Measurements from ENCODE around the gene DDAH2.
A peak's percentile ranks its signal among the peaks of the same experiment; 100 is the strongest.

Gene DDAH2

GRCh38 chr6:31701666-31702404 lies 27.3 kb downstream of the DDAH2 start:
- peak; percentile 51 for DNase-seq
- Histone ChIP-seq H3K27me3 (no peaks in the 10 kb centered on the region), H3K36me3 (no peaks in the 10 kb centered on the region; the same call in 1 of the 2 replicates), H3K9me3 (no peaks in the 10 kb centered on the region), H3K4me3 (ENCODE audit: low read depth, low read length) (peak overlapping the region; percentile 97), H3K4me1 (no peaks in the 10 kb centered on the region)
- no peak for TF ChIP-seq CTCF (IDR thresholded peaks at IDR 0.05; ENCODE audit: low read depth, low read length)

- no peak for DNase-seq
- TF ChIP-seq CTCF (IDR thresholded peaks at IDR 0.05; ENCODE audit: low read depth, low read length), result no peak
- Histone ChIP-seq H3K9me3 (no peaks in the 10 kb centered on the region), H3K4me1 (no peaks in the 10 kb centered on the region), H3K36me3 (no peaks in the 10 kb centered on the region; the same call in none of the 2 replicates), H3K4me3 (ENCODE audit: low read depth, low read length) (no peak overlapping the region), H3K27me3 (no peaks in the 10 kb centered on the region)
These were observed 28.2 kb downstream of the DDAH2 start for GRCh38 chr6:31700740-31701401.

- H3K27me3 ChIP-seq, result no peaks in the 10 kb centered on the region
- DNase-seq, result no peak
- H3K4me3 ChIP-seq (ENCODE audit: low read depth, low read length), result no peak overlapping the region
- H3K4me1 ChIP-seq, result no peaks in the 10 kb centered on the region
- no peak for TF ChIP-seq CTCF (IDR thresholded peaks at IDR 0.05; ENCODE audit: low read depth, low read length)
- no peaks in the 10 kb centered on the region for H3K9me3 ChIP-seq
- no peaks in the 10 kb centered on the region; the same call in none of the 2 replicates for H3K36me3 ChIP-seq
These were observed 31.5 kb downstream of the DDAH2 start for GRCh38 chr6:31697555-31697954.

- DNase-seq, result no peak
- Histone ChIP-seq H3K4me1 (no peaks in the 10 kb centered on the region), H3K9me3 (no peaks in the 10 kb centered on the region), H3K4me3 (ENCODE audit: low read depth, low read length) (no peak overlapping the region), H3K36me3 (no peaks in the 10 kb centered on the region; the same call in none of the 2 replicates), H3K27me3 (no peaks in the 10 kb centered on the region)
- TF ChIP-seq CTCF (IDR thresholded peaks at IDR 0.05; ENCODE audit: low read depth, low read length), result no peak
These were observed 35.6 kb downstream of the DDAH2 start for GRCh38 chr6:31693535-31693934.

- Histone ChIP-seq H3K27me3 (no peaks in the 10 kb centered on the region), H3K9me3 (no peaks in the 10 kb centered on the region), H3K4me3 (ENCODE audit: low read depth, low read length) (no peak overlapping the region), H3K4me1 (no peaks in the 10 kb centered on the region), H3K36me3 (no peaks in the 10 kb centered on the region; the same call in none of the 2 replicates)
- DNase-seq, result no peak
- TF ChIP-seq CTCF (IDR thresholded peaks at IDR 0.05; ENCODE audit: low read depth, low read length), result no peak
These were observed 36.2 kb downstream of the DDAH2 start for GRCh38 chr6:31692886-31693285.

- Histone ChIP-seq H3K9me3 (no peaks in the 10 kb centered on the region), H3K4me3 (ENCODE audit: low read depth, low read length) (no peak overlapping the region), H3K27me3 (no peaks in the 10 kb centered on the region), H3K4me1 (no peaks in the 10 kb centered on the region), H3K36me3 (no peaks in the 10 kb centered on the region; the same call in none of the 2 replicates)
- no peak for DNase-seq
- no peak for TF ChIP-seq CTCF (IDR thresholded peaks at IDR 0.05; ENCODE audit: low read depth, low read length)
These were observed 36.7 kb downstream of the DDAH2 start for GRCh38 chr6:31692353-31692752.

Measured in BE2C (cell line).